Naive thymus-derived CD8-positive, alpha-beta T cell (primary cell): Measurements from ENCODE around the gene KANSL1. TPM values are rescaled to one million over a fixed set of nuclear protein-coding genes. Genes with fewer than 3 reads are reported as not detected.

ENCODE experiments used
- ATAC-seq, 2 donors: fragments of 150-1000 bp; cut with Tn5 transposase in 1 of 2; sonication (Bioruptor Pico), chemical (Tn5 transposase) in 1 of 2; 1 replicate in 1 of 2; 2 replicates in 1 of 2; pipeline ENCODE4 v1.10.0; 2021; ENCODE audit warnings: mild to moderate bottlenecking in 2 of 2, moderate library complexity in 2 of 2
- POLR2A ChIA-PET: fragments of 350-600 bp; sonication (Branson Sonifier 250); formaldehyde crosslinking; loops from one replicate; lab custom pipeline; 2021; ENCODE audit warnings: antibody characterized with exemption; lab: Charles Lee
- DNase-seq, 10 donors: peaks; one replicate each; pipeline versions ENCODE4 v3.0.0 to v3.0.0-alpha.2; 2020 to 2022
- H3K27ac Mint-ChIP-seq, 10 donors: one replicate each; pipeline ENCODE4 v1.8.0; 2020 to 2022; ENCODE audit warnings: mild to moderate bottlenecking in 10 of 10, mixed read lengths in 10 of 10, moderate library complexity in 4 of 10, inconsistent platforms in 1 of 10
- H3K27me3 Mint-ChIP-seq, 5 donors: one replicate each; pipeline ENCODE4 v1.8.0; 2021 to 2022; ENCODE audit warnings: mixed read lengths in 5 of 5
- H3K36me3 Mint-ChIP-seq, 3 donors: one replicate each; pipeline ENCODE4 v1.8.0; 2020 to 2022; ENCODE audit warnings: mixed read lengths in 3 of 3, mild to moderate bottlenecking in 2 of 3, inconsistent platforms in 1 of 3
- H3K4me1 Mint-ChIP-seq, 4 donors: one replicate each; pipeline ENCODE4 v1.8.0; 2021 to 2022; ENCODE audit warnings: mixed read lengths in 4 of 4
- H3K4me3 Mint-ChIP-seq, 10 donors: one replicate each; pipeline ENCODE4 v1.8.0; 2020 to 2022; ENCODE audit warnings: mild to moderate bottlenecking in 10 of 10, mixed read lengths in 10 of 10, moderate library complexity in 6 of 10, inconsistent platforms in 1 of 10
- H3K9me3 Mint-ChIP-seq, 9 donors: one replicate each; pipeline ENCODE4 v1.8.0; 2020 to 2022; ENCODE audit warnings: mixed read lengths in 9 of 9, mild to moderate bottlenecking in 3 of 9, inconsistent platforms in 1 of 9, moderate library complexity in 1 of 9
- polyA plus RNA-seq, 3 donors: library from polyadenylated mRNA; unstranded; fragments of 300-500 nt; fragmentation: Illumina TruSeq; gene quantifications; one replicate each; pipeline ENCODE4 v1.2.3, GENCODE V29; 2021
- total RNA-seq, 8 experiments: library from RNA in 2 of 8; stranded (reverse) in 2 of 8; gene quantifications; one replicate each; pipeline ENCODE4 v1.2.3 and lab custom pipeline; 2021 to 2026

The KANSL1 gene
- total and polyA plus RNA-seq, 5 experiments from 2014 or later = 13.1 to 208 (median 16.6) TPM

DNA sequence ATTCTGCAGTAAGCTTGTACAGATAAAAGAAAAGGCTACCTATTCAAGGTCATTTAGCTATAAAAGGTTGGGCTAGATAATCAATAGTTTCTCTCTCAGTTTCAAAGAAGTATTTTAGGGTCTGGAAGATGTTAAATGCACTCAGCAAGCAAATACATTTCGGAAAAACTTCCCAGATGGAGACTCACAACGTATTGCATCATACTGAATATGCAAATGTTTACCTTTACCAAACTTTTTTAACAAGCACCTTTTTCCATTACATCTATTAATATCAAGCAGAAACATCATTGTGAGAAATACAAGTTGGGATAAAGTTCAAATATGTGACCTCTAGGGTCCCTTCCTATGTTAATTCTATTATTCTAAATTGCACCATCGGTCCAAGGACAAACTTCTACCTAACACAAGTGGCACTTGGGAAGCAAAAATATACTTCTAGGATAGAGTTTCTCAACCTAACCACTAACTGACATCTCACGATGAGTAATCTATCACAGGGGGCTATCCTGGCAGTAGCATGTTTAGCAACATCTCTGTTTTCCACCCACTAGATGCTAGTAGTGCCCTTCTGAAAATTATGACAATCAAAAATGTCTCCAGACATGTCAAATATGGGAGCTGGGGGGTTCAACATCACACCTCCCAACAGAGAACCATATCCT, 14.5 kb downstream of the KANSL1 start:
- peaks cover 0 to 27% (median 0%) of the 10 kb centered on the region in 3 donors for H3K36me3 Mint-ChIP-seq
- H3K4me1 Mint-ChIP-seq = peaks cover 65 to 97% (median 95%) of the 10 kb centered on the region in 4 donors
- peak overlapping the region in 8 of 10 donors; percentile 48 to 77 (median 66) for H3K4me3 Mint-ChIP-seq
- H3K27me3 Mint-ChIP-seq = no peaks in the 10 kb centered on the region
- POLR2A ChIA-PET = no interaction called here
- no peaks in the 10 kb centered on the region for H3K9me3 Mint-ChIP-seq
- no peak for DNase-seq
- no peak for ATAC-seq
- H3K27ac Mint-ChIP-seq = peak overlapping the region in 9 of 10 donors; percentile 38 to 86 (median 65)

DNA sequence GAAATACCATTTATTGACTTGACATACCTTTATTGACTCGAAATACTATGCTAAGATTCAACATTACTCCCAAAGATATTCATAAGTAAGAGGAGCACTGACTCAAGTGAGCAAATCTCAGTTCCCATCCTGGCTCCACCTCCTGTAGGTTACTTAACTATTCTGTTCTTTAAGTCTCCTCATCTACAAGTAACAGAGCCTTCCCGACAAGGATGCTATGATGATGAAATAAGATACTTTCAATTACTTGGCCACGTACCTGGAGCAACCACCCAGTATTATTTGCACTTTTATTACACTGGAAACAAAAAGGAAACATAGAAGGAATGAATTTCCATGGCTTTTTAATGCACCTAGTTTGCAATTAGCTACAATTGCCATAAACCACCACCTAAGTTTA, 16.3 kb downstream of the KANSL1 start:
- no peak for ATAC-seq
- POLR2A ChIA-PET = interaction anchor here (1.4 kb wide), 1 partner anchor 16 kb away, joined by 3 read pairs; the partner anchor contains the start of gene KANSL1
- Mint-ChIP-seq H3K36me3 (peaks cover 0 to 37% (median 0%) of the 10 kb centered on the region in 3 donors), H3K4me3 (peak overlapping the region in 7 of 10 donors; percentile 33 to 58 (median 45)), H3K27ac (peak overlapping the region in 5 of 10 donors; percentile 22 to 82 (median 65)), H3K4me1 (peaks cover 62 to 97% (median 95%) of the 10 kb centered on the region in 4 donors), H3K27me3 (no peaks in the 10 kb centered on the region), H3K9me3 (no peaks in the 10 kb centered on the region)
- DNase-seq = no peak

DNA sequence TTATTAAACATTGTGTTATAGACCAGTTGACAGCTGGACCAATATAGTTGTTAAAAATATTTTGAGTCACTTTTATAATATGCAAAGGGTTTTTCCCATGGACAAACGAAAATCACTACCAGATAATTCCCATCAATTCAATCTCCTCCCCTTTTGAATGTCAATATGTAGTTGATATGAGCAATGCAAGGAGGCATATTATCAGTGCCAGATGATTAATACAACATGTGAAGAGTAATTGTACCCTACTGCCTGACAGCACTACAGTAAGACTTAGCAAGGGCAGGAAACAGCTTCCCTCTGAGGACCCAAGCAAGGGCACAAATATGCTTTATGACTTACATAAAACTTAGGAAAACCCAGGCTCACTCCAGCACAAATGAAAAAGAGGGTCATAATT, 17.3 kb downstream of the KANSL1 start:
- POLR2A ChIA-PET = interaction anchor here (0.7 to 1.7 kb wide), 5 partner anchors 10 to 153 kb away, joined by 3 to 6 read pairs (median 3); partner anchors contain the start of gene KANSL1
- no peaks in the 10 kb centered on the region for H3K27me3 Mint-ChIP-seq
- no peaks in the 10 kb centered on the region for H3K9me3 Mint-ChIP-seq
- no peak for ATAC-seq
- no peak for DNase-seq
- H3K36me3 Mint-ChIP-seq = peaks cover 0 to 48% (median 7%) of the 10 kb centered on the region in 3 donors
- H3K27ac Mint-ChIP-seq = peak overlapping the region in 9 of 10 donors; percentile 3 to 89 (median 67)
- peaks cover 63 to 97% (median 95%) of the 10 kb centered on the region in 4 donors for H3K4me1 Mint-ChIP-seq
- H3K4me3 Mint-ChIP-seq = peak overlapping the region in 9 of 10 donors; percentile 1 to 68 (median 33)

DNA sequence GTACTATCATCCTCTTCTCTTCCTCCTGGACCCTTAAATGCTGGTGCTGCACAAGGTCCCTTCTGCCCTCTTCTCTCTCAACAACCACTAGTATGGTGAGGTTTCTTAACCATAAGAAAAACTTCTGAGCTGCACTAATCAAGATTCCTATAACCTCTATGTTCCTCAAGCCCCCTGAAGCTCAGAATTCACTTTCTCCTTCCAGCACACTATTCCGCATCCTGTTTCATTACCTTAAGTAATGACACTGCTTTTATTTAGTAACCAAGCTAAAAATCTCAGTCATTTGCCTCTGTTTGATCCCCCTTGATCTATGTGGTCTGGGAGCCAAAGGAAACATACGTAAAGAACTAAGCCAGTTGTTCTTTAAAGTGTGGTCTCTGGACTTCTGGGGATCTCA, 20.1 kb downstream of the KANSL1 start:
- POLR2A ChIA-PET = interaction anchor here (0.7 to 1.6 kb wide), 3 partner anchors 14 to 19 kb away, joined by 3 to 6 read pairs (median 5); partner anchors contain the start of gene KANSL1
- peaks cover 0 to 69% (median 22%) of the 10 kb centered on the region in 3 donors for H3K36me3 Mint-ChIP-seq

DNA sequence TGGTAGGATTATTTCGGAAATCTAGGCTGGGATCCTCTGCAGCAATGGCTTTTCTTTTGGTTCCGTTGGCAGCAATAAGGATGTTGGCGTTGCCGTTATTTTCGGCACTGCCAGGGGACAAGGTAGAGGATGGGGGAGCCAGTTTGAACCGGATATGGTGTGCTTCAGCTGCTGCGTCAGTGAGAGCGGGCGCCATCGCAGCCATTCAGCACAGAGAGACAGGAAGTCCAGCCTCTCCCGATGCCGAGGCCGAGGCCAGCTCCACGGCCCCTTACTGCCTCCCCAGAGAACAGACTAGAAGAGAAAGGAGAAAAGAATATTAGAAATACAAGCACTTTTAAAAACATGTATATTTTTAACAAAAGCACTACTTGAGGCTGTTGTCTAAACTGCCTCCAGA, 21.3 kb downstream of the KANSL1 start:
- ATAC-seq (peak; percentile 54 to 79), DNase-seq (peak in 3 of 10 donors; percentile 24 to 43 (median 34))
- H3K4me1 Mint-ChIP-seq = peaks cover 52 to 99% (median 92%) of the 10 kb centered on the region in 4 donors
- POLR2A ChIA-PET = interaction anchor here (0.6 to 1.7 kb wide), 3 partner anchors 18 to 25 kb away, joined by 3 to 6 read pairs (median 4); partner anchors contain the start of gene KANSL1
- H3K27me3 Mint-ChIP-seq = no peaks in the 10 kb centered on the region
- peak overlapping the region; percentile 82 to 94 (median 87) for H3K27ac Mint-ChIP-seq
- no peaks in the 10 kb centered on the region for H3K9me3 Mint-ChIP-seq
- peaks cover 0 to 76% (median 25%) of the 10 kb centered on the region in 3 donors for H3K36me3 Mint-ChIP-seq
- peak overlapping the region; percentile 36 to 83 (median 68) for H3K4me3 Mint-ChIP-seq

More for the DNA sequence above, 20.1 kb downstream of the KANSL1 start:
- H3K27ac Mint-ChIP-seq = peak overlapping the region; percentile 48 to 82 (median 68)
- H3K27me3 Mint-ChIP-seq = no peaks in the 10 kb centered on the region
- H3K4me1 Mint-ChIP-seq = peaks cover 53 to 99% (median 93%) of the 10 kb centered on the region in 4 donors
- DNase-seq (no peak), ATAC-seq (peak; percentile 15 to 41)
- H3K4me3 Mint-ChIP-seq = peak overlapping the region in 9 of 10 donors; percentile 7 to 73 (median 39)
- H3K9me3 Mint-ChIP-seq = no peaks in the 10 kb centered on the region

DNA sequence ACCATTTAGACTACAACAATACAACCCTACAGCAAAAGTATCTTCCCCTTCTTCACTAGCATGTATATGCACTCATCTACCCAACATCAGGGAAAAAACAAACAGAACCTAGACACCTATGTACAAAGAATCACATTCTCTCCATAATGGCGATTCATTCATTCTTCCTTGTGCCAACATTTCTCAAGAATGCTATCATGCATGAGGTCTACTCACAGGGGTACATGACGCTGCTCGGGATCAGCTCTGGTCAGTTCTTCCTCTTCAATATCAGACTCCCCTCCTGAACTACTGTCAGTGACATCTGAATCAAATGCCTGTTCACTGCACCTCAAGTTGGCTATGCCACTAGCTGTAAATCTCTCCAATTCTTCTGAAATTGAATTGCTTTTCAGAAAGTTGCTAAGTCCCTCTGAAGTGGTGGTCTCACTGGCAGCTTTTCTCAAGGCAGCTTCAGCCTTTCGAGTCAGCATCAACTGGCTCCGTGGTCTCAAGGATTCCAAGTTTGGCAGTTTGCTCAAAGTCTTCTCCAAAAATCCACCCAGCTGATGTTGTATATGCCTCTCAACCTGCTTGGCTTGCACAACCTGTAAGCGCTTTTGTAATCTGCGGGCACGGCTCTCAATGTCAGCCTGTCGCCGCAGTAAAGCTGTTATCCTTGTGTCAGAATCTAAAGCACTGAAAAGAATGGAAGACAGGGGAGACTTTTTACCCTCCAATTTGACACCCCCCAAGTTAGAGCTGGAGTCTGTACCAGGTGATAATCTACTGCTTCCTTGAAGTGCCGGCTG, 22.4 kb downstream of the KANSL1 start:
- H3K4me1 Mint-ChIP-seq = peaks cover 47 to 97% (median 88%) of the 10 kb centered on the region in 4 donors
- ATAC-seq (peak in 1 of 2 donors; percentile 9), DNase-seq (no peak)
- peak overlapping the region in 7 of 10 donors; percentile 16 to 69 (median 36) for H3K4me3 Mint-ChIP-seq
- peak overlapping the region in 9 of 10 donors; percentile 0 to 94 (median 82) for H3K27ac Mint-ChIP-seq
- no peaks in the 10 kb centered on the region for H3K9me3 Mint-ChIP-seq
- peaks cover 0 to 79% (median 27%) of the 10 kb centered on the region in 3 donors for H3K36me3 Mint-ChIP-seq
- no peaks in the 10 kb centered on the region for H3K27me3 Mint-ChIP-seq
- POLR2A ChIA-PET = interaction anchor here (1.0 to 2.4 kb wide), 4 partner anchors 8 to 22 kb away, joined by 3 to 5 read pairs (median 4); partner anchors contain the start of gene KANSL1

DNA sequence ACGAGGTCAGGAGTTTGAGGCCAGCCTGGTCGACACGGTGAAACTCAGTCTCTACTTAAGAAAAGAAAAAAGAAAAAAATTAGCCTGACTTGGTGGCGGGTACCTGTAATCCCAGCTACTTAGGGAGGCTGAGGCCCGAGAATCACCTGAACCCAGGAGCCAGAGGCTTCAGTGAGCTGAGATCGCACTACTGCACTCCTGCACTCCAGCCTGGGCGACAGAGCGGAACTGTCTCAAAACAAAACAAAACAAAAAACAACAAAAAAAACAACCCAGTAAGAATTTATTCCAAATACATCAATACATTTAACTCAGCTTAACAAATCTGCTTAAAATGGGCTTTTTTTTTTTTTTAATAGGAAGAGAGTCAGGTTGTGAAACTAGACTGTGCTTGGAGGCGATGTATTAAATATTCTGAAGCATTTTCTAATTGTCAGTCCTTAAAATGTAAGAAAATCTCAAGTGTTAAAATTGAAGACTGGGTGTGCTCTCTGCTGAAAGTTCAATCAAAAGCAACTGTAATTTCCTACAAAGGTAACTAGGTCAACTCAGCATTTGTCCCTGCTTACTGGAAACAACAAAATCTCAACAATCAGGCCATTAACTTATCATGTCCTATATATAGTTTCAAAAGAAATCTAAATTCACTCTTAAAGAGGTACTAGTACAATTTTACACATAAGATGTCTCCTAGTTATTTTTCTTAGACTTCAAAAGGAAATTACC, 23.2 kb downstream of the KANSL1 start:
- no peaks in the 10 kb centered on the region for H3K9me3 Mint-ChIP-seq

DNA sequence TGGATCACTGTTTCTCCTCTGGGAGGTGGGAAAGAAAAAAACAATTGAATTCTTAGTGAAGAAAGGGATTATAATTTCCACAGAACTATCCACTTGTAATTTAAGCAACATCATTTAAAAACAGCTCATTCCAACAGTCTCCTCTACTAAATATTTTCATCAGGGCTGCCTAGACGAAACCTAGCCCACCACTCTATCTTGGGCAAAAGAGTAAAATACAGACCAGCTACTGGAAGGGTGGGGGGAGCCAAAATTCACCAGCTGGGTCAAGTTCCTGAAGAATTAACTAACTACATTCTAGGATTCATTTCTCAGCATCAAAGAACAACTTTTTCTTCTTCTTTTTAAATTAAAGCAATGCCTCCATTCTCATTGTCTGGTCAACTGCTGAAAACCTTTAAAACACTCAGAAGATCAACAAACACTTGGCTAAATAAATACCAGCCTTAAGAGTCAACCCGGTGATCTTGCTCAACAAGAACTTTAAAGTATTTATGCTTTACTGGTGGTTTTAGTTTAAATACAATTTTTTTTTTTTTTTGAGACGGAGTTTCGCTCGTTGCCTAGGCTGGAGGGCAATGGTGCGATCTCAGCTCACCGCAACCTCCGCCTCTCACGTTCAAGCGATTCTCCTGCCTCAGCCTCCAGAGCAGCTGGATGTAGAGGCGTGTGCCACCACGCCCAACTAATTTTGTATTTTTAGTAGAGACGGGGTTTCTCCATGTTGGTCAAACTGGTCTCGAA, 25.2 kb downstream of the KANSL1 start:
- ATAC-seq = no peak
- Mint-ChIP-seq H3K4me3 (peak overlapping the region in 8 of 10 donors; percentile 12 to 66 (median 46)), H3K4me1 (peaks cover 47 to 95% (median 85%) of the 10 kb centered on the region in 4 donors), H3K27me3 (no peaks in the 10 kb centered on the region), H3K9me3 (no peaks in the 10 kb centered on the region), H3K36me3 (peaks cover 0 to 83% (median 27%) of the 10 kb centered on the region in 3 donors), H3K27ac (peak overlapping the region in 8 of 10 donors; percentile 11 to 75 (median 46))
- no peak for DNase-seq
- POLR2A ChIA-PET = no interaction called here

More for the DNA sequence above, 23.2 kb downstream of the KANSL1 start:
- Mint-ChIP-seq H3K36me3 (peaks cover 0 to 82% (median 27%) of the 10 kb centered on the region in 3 donors), H3K4me1 (peaks cover 43 to 95% (median 85%) of the 10 kb centered on the region in 4 donors), H3K27me3 (no peaks in the 10 kb centered on the region), H3K27ac (peak overlapping the region in 8 of 10 donors; percentile 1 to 88 (median 56)), H3K4me3 (peak overlapping the region in 7 of 10 donors; percentile 18 to 69 (median 51))
- ATAC-seq (no peak), DNase-seq (no peak)
- POLR2A ChIA-PET = interaction anchor here (1.1 to 2.4 kb wide), 2 partner anchors 19 to 23 kb away, joined by 5 read pairs; partner anchors contain the start of gene KANSL1

DNA sequence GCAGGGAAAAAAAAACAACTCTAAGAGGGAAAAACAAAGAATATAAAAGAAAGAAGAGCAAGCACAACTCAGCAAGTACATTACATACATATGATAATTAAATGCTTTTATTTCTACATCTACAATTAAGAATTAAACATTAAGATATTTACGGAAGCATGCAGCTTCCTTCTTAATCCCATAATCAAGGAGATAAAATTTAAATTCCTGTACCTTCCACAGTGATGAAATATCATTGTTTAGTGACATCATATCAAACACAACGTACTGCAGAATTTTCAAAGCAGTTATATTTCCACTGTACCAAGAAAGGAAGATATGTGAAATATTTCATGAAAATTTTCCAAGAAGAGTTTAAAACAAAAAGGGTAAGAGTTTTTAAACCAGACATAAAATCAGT, 26.0 kb downstream of the KANSL1 start:
- POLR2A ChIA-PET = no interaction called here
- Mint-ChIP-seq H3K27ac (peak overlapping the region in 3 of 10 donors; percentile 50 to 71 (median 52)), H3K9me3 (no peaks in the 10 kb centered on the region), H3K27me3 (no peaks in the 10 kb centered on the region), H3K4me1 (peaks cover 51 to 95% (median 85%) of the 10 kb centered on the region in 4 donors), H3K36me3 (peaks cover 0 to 83% (median 27%) of the 10 kb centered on the region in 3 donors), H3K4me3 (peak overlapping the region in 4 of 10 donors; percentile 39 to 54 (median 46))
- no peak for ATAC-seq
- no peak for DNase-seq

DNA sequence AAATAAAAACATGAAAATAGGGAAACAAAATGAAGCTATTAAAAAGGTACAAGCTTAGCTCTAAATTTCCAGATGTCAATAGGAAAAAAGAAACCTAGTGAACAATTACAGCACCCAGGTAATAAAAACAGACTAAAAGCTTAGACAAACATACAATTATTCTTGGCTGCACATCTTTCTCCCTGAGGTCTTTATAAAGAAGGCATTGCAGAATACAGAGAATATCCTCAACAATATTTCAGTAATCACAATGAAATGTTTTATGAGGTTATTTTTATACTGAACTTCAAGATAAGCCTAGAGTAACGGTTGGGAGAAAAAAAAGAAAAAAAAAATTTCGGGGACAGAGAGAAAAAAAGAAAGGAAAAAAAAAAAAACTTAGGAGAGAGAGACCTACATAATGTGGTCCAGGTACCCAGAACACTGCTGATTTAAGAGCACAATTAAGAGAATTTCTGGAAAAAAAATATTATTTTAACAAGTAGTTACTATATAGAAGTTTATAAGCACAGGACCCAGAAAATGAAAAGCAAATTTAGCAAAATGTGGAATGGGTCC, 26.5 kb downstream of the KANSL1 start:
- peaks cover 49 to 95% (median 85%) of the 10 kb centered on the region in 4 donors for H3K4me1 Mint-ChIP-seq
- POLR2A ChIA-PET = interaction anchor here (0.7 to 1.0 kb wide), 2 partner anchors 21 to 889 kb away, joined by 3 to 6 read pairs; no protein-coding TSS in a partner anchor
- peaks cover 0 to 82% (median 30%) of the 10 kb centered on the region in 3 donors for H3K36me3 Mint-ChIP-seq
- peak overlapping the region in 9 of 10 donors; percentile 12 to 57 (median 38) for H3K4me3 Mint-ChIP-seq
- H3K27ac Mint-ChIP-seq = peak overlapping the region in 8 of 10 donors; percentile 6 to 71 (median 43)
- no peak for DNase-seq
- no peaks in the 10 kb centered on the region for H3K9me3 Mint-ChIP-seq
- H3K27me3 Mint-ChIP-seq = no peaks in the 10 kb centered on the region
- no peak for ATAC-seq
